ENCODE measurements around the gene RBM24. TPM values are rescaled to one million over a fixed set of nuclear protein-coding genes. Genes with fewer than 3 reads are reported as not detected.

The RBM24 gene
- total and polyA plus RNA-seq, 9 of the 15 experiments (the other 6 are each of a cell fraction or from before 2014, with no cell fraction given) = not detected

DNA sequence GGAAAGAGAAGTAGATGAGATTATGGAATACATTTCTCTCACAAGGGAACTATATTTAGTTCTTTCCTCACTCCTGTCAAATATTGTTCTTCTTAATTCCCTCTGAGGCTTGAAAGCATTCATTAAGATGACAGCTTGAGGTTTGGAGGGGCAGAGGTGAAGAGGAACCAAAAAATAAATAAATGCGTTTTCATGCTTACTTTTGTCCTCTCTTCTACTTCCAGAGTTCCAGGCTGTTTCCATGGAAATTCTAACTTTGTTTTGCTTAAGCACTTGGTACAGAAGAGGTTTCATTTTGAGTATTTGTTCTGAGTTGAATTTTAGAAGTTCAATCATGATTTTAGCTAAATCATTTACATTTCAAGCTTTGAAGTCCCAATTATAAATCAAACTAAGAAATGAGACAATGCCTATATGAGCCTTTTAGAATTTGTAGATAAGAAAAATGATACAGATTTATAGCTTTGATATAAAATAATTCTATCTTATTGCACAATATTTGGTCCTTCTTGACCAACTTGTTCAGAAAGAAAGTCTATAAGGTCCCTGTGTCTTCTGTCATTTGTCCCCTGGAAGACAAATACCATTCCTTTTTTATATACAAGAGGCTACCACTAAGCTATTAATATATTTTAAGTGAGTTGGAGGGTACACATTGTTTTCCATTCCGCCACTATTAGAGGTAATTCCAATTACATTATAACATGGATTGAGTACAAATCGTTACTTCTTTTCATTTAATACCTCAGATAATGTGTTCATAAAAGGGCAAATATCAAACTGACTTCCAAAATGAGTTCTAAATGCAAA lies 16.3 kb downstream of the RBM24 start:
- peaks cover 14% of the 10 kb centered on the region in 2 experiments; a peak in 4 of 5 replicates for H3K27me3 ChIP-seq (ENCODE audit: control insufficient read depth in 2 of 2, insufficient read depth in 2 of 2, low read length in 2 of 2)
- FAIRE-seq (no peak), ATAC-seq (no peak), DNase-seq (ENCODE audit: extremely low read depth in 1 of 4, low spot score in 3 of 4) (no peak)
- TF ChIP-seq MEIS2 (IDR thresholded peaks at IDR 0.05; ENCODE audit: partially characterized antibody) (peak; percentile 49), CEBPB (tag; IDR thresholded peaks at IDR 0.05) (peak; percentile 47), NR2F6 (CRISPR knock-in tag; IDR thresholded peaks at IDR 0.05) (no peak), CEBPG (CRISPR knock-in tag; IDR thresholded peaks at IDR 0.05) (no peak), CEBPG (tag; conservative IDR thresholded peaks at IDR 0.05 in 1 of 2, IDR thresholded peaks at IDR 0.05 in 1 of 2) (peak; percentile 32 to 94; a peak in 2 of 4 replicates)
- no peak overlapping the region for H3K27ac ChIP-seq (ENCODE audit: extremely low read depth, low read depth, low read length)
- no peaks in the 10 kb centered on the region for H3K9me3 ChIP-seq (replicated peaks; ENCODE audit: control insufficient read depth, insufficient read depth, low read depth, low read length)
- ChIA-PET CTCF (ENCODE audit: low intra/inter-chr PET ratio) (no interaction called here), POLR2A (interaction anchor here (0.8 kb wide), 1 partner anchor 33 kb away, joined by 4 read pairs; no protein-coding TSS in a partner anchor)
- H3K9me1 ChIP-seq (ENCODE audit: control insufficient read depth, insufficient read depth, low read length) = no peaks in the 10 kb centered on the region
- WGBS (ENCODE audit: insufficient coverage, low coverage, missing lambda C conversion rate) = 1% methylated on average over 3 of the region's 3 CpGs
- no peak overlapping the region for H3K9ac ChIP-seq (ENCODE audit: insufficient read depth in 1 of 2, low read depth in 2 of 2, low read length in 2 of 2)
- BruUV-seq (replicated peaks) = no TSS peak
- H3K79me2 ChIP-seq (ENCODE audit: control insufficient read depth, insufficient read depth, low read length) = no peaks in the 10 kb centered on the region
- H3K36me3 ChIP-seq (ENCODE audit: control insufficient read depth, insufficient read depth, low read length) = no peaks in the 10 kb centered on the region
- intact Hi-C loops (cut with micrococcal nuclease) (no loop called here), in situ Hi-C loops (cut with MboI) (no loop called here)
- H4K20me1 ChIP-seq (replicated peaks; ENCODE audit: control insufficient read depth, insufficient read depth, low read length) = no peaks in the 10 kb centered on the region
- H3K4me3 ChIP-seq = no peak overlapping the region
- no peaks in the 10 kb centered on the region for H3K4me1 ChIP-seq (replicated peaks in 1 of 2; ENCODE audit: control insufficient read depth in 2 of 2, insufficient read depth in 2 of 2, low read length in 2 of 2)
- H2AFZ ChIP-seq (ENCODE audit: low read depth, low read length) = no peak overlapping the region
- no peak overlapping the region for H3K4me2 ChIP-seq (ENCODE audit: insufficient read depth, low read length)

GRCh38 chr6:17298257-17298656 lies 17.1 kb downstream of the RBM24 start:
- POLR2A ChIA-PET = no interaction called here
- Histone ChIP-seq H3K9me1 (ENCODE audit: control insufficient read depth, insufficient read depth, low read length) (no peaks in the 10 kb centered on the region), H3K4me1 (replicated peaks in 1 of 2; ENCODE audit: control insufficient read depth in 2 of 2, insufficient read depth in 2 of 2, low read length in 2 of 2) (no peaks in the 10 kb centered on the region), H3K27ac (ENCODE audit: extremely low read depth, low read depth, low read length) (no peak overlapping the region), H3K9ac (ENCODE audit: insufficient read depth in 1 of 2, low read depth in 2 of 2, low read length in 2 of 2) (no peak overlapping the region), H3K9me3 (replicated peaks; ENCODE audit: control insufficient read depth, insufficient read depth, low read depth, low read length) (no peaks in the 10 kb centered on the region), H3K79me2 (ENCODE audit: control insufficient read depth, insufficient read depth, low read length) (no peaks in the 10 kb centered on the region), H4K20me1 (replicated peaks; ENCODE audit: control insufficient read depth, insufficient read depth, low read length) (no peaks in the 10 kb centered on the region), H3K4me3 (no peak overlapping the region), H3K4me2 (ENCODE audit: insufficient read depth, low read length) (no peak overlapping the region), H3K27me3 (ENCODE audit: control insufficient read depth in 2 of 2, insufficient read depth in 2 of 2, low read length in 2 of 2) (peaks cover 11 to 18% of the 10 kb centered on the region in 2 experiments; a peak in 3 of 5 replicates), H3K36me3 (ENCODE audit: control insufficient read depth, insufficient read depth, low read length) (no peaks in the 10 kb centered on the region), H2AFZ (ENCODE audit: low read depth, low read length) (no peak overlapping the region)
- in situ Hi-C loops (cut with MboI) = no loop called here
- CTCF ChIA-PET (ENCODE audit: low intra/inter-chr PET ratio) = no interaction called here
- 0% methylated on average over 1 of the region's 1 CpG for WGBS (ENCODE audit: insufficient coverage, low coverage, missing lambda C conversion rate)
- DNase-seq (ENCODE audit: extremely low read depth in 1 of 4, low spot score in 3 of 4) (no peak), ATAC-seq (no peak), FAIRE-seq (no peak)
- no TSS peak for BruUV-seq (replicated peaks)
- intact Hi-C loops (cut with micrococcal nuclease) = no loop called here
- peak; percentile 53 for TF ChIP-seq TFE3 (CRISPR knock-in tag; IDR thresholded peaks at IDR 0.05)
- no peak for TF ChIP-seq ZNF592 (IDR thresholded peaks at IDR 0.05)
- TF ChIP-seq, protein P1, sequence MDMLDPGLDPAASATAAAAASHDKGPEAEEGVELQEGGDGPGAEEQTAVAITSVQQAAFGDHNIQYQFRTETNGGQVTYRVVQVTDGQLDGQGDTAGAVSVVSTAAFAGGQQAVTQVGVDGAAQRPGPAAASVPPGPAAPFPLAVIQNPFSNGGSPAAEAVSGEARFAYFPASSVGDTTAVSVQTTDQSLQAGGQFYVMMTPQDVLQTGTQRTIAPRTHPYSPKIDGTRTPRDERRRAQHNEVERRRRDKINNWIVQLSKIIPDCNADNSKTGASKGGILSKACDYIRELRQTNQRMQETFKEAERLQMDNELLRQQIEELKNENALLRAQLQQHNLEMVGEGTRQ (CRISPR knock-in tag; IDR thresholded peaks at IDR 0.05) = 0 out of 2 replicates have a peak, but pooled peaks have one; percentile 24
